GM21528 (cell line): ENCODE results near the gene SLC5A4.

Source experiments
- ATAC-seq: cut with Tn5 transposase; IDR thresholded peaks from one replicate; pipeline ENCODE4 v1.9.1; 2021; ENCODE audit warnings: mild to moderate bottlenecking, moderate library complexity; ENCODE audit not compliant: unreplicated experiment, low FRiP score

SLC5A4 gene

GRCh38 chr22:32236970-32237369, 18.2 kb downstream of the SLC5A4 start:
- ATAC-seq: no peak

DNA sequence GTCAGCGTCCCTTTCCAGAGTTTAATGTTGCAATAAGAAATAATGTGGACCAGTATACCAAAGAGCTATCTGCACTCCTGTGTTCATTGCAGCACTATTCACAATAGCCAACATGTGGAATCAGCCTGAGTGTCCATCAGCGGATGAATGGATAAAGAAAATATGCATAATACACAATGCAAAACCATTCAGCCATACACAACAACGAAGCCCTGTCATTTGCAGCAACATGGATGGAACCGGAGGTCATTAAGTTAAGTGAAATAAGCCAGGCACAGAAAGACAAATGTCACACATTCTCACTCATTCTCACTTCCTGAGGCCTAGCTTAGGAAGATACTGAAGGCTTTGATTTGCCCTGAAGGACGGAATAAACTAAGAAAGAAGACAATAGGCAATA, 22.1 kb downstream of the SLC5A4 start:
- ATAC-seq: no peak

- ATAC-seq: no peak
Measured at GRCh38 chr22:32232191-32232830, 22.8 kb downstream of the SLC5A4 start.

DNA sequence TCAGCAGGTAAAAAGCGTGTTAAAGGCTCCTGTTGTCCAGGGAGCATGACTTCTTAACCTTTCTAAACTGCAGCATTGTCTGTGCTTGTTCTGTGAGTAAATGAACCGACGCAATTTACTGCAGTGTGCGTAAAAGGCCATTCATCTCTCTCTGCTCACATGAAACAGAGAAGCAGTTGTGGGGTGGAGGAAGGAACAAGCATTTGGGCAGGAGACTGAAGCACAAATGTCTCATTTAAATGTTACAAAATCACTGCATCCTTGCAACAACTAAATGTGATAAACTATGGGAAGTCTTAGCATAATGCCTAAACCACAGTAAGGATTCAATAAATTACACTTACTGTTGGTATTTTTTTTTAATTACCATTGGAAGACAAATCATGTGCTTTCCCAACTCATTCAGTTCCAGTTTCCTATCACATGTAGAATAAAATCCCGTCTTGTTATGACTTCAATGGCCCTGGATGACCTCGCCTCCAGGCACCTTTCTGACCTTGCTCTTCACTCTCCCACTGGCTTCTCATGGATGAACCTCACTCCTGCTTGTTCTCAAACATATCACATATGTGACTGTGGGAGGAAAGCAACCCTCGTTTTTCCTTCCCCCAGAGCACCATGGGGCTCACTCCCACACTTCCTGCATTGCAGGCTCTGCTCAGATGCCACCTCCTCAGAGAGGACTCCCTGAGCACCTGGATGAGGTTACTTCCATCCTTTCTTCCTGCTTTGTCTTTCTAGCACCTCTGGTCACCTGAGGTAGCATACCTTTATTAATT, 28.6 kb downstream of the SLC5A4 start:
- no peak for ATAC-seq

GRCh38 chr22:32222991-32223390, 32.2 kb downstream of the SLC5A4 start:
- ATAC-seq: no peak

GRCh38 chr22:32219026-32219425, 36.1 kb downstream of the SLC5A4 start:
- ATAC-seq: no peak

DNA sequence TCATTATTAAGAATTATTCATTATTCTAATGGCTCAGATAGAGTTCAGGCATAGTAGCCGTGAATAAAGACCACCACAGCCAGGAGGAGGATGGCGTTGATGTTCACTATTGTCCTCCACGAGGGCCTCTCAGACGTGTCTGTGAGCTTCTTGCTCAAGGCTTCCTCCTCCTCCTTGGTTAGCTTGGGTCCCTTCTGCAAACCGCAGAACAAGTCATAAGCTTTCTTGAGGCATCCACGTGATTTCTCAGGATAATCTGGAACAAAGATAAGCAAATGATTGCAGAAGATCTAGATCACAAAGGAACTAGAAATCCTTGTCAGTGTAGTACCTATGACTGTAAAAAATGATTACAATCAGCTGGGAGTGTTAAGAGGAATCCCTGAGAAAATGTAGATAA, 36.7 kb downstream of the SLC5A4 start:
- no peak for ATAC-seq

DNA sequence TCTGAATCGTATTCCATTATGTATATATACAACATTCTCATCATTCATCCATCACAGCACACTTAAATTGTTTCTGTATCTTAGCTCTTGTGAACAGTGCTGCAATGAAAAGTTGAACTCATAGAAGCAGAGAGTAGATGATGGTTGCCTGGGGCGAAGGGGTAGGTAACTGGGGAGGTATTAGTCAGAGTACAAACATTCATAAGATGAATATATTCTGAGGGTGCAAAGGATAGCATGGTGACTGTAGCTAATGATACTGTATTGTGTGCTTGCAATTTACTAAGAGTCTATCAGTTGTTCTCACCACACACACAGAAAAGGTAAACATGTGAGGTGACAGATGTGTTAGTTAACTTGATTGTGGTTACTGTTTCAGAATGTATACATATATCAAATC, 37.7 kb downstream of the SLC5A4 start:
- ATAC-seq: no peak

GRCh38 chr22:32216911-32217310, 38.2 kb downstream of the SLC5A4 start:
- no peak for ATAC-seq

DNA sequence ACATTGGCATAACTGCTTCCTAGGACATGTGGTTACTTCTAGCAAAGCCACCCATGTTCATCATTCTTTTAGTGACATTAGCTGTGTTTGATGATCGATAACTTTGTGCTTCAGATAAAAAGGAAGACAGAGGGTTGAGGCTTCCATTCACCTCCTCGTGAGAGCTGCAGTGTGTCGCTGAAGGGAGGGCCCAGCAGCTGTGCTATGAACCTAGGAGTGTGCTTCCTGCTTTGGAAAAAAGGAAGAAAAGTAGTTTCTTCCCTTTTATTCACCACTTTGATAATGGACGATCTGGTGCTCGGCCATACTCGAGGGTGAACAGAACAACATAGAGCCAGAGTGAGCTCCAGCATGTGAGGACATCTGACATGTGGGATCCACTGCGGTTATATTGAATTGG, 44.1 kb downstream of the SLC5A4 start:
- no peak for ATAC-seq

DNA sequence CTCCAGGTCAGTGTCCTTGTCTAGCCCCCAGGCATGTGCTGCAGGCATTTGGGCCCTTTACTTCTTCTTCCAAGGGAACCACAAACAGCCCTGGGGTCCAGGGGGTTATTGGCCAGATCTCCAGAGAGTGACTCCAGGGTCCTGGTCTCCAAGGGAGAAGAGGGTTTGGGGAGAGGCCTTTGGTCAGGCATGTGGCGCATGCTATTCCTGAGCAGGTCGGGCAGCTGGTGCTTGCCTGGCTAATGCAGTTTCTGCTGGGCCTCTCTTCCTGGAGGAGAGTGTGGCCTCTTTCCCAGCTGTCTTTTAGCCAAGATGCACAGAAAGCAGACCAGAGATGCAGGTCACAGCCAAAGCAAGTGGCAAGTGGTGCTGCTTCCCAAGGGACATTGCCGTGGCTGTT, 46.5 kb downstream of the SLC5A4 start:
- ATAC-seq: no peak

DNA sequence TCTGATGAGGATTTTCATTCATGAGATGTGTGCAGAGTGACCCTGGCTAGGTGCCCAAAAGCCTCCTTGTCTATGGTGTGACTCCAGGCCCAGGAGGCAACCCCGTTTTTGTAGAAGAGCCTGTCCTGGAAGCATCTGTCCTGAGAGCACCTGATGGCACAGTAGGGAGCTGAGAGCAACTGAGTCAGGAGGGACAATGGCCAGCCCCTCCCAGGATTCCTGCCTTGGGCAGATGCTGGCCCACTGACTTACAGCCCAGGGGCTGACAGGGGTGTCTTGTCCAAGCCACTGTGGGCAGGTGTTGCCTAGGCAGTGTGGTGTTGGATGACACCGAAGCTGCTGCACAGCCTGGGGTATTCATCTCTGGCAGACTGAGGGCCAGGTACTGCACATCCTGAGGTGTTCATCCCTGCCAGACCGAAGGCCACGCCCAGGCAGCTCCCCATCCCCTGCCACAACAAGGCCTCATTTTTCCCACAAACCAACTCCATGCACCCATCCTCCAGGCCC, 47.1 kb downstream of the SLC5A4 start:
- no peak for ATAC-seq

DNA sequence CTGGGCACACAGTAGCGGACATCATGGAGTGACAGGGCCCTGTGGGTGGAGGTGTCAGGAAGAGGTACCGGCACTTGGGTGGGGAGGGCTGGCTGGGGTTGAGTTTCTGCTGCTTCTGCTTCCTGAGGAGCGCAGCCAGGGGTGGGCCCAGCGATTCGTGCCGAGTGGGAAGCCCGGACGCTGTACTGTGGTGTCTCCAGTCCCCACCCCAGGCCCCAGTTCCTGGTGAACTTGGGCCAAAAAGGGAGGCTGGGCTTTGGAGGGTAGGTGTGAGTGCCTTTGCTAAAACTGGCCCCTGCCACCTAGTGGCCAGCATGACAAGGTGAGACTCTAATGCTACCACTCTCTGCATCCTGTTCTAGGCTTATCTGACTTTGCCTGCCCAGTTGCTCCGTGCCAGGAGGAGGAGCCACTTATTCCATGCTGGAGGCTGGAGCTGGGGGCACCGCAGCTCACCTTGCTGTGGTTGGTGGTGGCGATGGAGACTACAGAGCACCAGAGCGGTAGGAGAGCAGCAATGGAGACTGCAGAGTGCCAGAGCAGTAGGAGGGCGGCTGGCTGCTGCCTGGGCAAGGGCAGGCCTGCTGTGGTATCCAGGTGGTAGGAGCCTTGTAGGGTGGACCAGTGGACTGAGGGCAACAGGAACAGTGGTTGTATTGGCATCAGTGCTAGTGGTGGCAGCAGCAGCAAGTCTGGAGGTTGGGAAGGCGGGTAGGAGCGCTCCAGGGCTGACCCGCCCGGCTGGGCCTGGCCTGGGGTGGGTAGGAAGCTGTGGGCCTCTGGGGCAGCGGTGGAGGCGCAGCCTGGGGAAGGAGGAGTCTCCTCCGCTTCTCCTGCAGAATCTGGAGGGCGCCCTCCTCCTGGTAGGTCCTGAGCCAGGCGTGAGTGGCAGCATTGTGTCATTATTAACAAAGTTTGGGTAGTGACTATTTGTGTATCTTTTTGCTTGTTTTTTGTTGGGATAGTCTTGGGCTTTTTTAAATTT, 48.1 kb downstream of the SLC5A4 start:
- no peak for ATAC-seq

- ATAC-seq: no peak
Measured at GRCh38 chr22:32205974-32206773, 49.0 kb downstream of the SLC5A4 start.

DNA sequence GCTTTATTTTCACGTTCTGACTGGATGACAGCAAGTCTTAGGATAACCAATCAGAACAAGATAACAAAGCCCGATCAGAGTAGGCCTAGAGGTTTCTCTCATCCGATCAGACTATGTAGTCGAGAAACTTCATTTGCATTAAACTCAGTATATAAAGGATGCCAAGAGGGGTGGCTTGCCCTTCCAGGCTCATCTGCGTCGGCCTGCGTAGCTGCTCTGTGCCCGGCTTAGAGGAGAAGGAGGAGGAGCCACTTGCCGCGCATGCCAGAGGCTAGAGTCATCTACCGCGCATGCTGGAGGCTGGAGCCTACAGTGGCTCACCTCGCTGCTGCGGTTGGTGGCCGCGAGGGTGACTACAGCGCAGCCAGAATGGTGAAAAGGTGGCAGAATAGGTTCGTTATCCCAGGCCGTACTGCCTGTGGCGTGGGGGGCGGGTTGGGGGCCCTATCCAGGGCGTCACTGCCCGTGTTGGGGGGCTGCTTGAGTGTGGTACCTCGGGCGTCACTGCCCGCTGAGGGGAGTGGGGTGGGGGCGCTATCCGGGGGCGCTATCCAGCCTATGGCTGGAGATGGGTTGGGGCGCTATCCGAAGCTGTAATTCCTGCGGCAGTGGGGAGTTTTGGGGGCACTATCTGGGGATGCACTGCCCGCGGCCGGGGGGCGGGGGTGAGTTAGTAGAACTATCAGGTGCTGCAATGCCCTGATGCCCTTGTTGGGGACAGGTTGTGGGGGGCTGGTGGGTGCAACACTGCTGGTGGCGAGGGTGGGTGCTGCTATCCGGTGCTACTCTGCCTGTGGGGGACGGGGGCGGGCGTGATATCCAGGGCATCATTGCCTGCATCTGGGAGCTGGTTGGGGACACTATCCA, 50.1 kb downstream of the SLC5A4 start, which contains the start of gene RFPL2:
TSS of gene RFPL2 (minus strand) at position 218 of the 867 bp plus-strand sequence. CDS start 2,622 bp downstream, outside the sequence.
- ATAC-seq: no peak

GRCh38 chr22:32204040-32204855, 50.9 kb downstream of the SLC5A4 start:
- no peak for ATAC-seq

DNA sequence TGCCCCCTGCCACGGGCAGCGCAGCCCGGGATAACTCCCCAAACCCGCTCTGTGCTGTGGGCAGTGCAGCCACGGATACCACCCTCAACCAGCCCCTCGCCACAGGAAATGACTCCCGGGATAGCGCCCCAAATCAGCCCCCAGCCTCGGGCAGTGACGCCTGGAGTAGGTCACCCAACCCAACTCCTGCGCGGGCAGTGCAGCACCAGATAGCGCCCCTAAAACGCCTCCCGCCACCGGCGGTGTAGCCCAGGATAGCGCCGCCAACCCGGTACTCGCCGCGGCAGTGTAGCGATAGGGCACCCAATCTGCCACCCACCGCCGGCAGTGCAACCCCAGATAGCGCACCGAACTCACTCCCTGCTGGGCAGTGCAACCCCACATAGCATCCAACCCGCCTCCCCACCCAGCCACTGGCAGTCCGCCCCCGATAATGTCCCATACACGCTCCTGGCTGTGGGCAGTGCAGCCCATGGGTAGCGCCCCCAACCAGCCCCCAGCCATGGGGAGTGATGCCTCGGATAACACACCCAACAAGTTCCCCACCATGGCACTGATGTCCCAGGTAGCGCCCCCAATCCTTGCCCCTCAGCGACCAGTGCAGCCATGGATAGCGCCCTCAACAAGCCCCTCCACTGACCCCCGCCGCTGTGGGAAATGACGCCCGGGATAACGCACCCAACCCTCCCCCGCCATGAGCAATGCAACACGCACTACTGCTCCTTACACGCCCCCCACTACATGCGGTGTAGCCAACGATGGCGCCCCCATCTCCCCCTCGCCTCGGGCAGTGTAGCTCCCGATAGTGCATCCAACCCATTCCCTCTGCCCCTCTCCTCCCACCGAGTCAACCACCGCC, 51.7 kb downstream of the SLC5A4 start:
- no peak for ATAC-seq
